Fibroblast of skin of left quadriceps (primary cell): ENCODE measurements around the gene RBPJL.
A peak's percentile ranks its signal among the peaks of the same experiment; 100 is the strongest.

ENCODE experiments used
- DNase-seq, 2 experiments: peaks; one replicate each; pipeline ENCODE4 v3.0.0-alpha.2; 2013; ENCODE audit warnings: low read depth in 2 of 2

The RBPJL gene, protein sequence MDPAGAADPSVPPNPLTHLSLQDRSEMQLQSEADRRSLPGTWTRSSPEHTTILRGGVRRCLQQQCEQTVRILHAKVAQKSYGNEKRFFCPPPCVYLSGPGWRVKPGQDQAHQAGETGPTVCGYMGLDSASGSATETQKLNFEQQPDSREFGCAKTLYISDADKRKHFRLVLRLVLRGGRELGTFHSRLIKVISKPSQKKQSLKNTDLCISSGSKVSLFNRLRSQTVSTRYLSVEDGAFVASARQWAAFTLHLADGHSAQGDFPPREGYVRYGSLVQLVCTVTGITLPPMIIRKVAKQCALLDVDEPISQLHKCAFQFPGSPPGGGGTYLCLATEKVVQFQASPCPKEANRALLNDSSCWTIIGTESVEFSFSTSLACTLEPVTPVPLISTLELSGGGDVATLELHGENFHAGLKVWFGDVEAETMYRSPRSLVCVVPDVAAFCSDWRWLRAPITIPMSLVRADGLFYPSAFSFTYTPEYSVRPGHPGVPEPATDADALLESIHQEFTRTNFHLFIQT

DNA sequence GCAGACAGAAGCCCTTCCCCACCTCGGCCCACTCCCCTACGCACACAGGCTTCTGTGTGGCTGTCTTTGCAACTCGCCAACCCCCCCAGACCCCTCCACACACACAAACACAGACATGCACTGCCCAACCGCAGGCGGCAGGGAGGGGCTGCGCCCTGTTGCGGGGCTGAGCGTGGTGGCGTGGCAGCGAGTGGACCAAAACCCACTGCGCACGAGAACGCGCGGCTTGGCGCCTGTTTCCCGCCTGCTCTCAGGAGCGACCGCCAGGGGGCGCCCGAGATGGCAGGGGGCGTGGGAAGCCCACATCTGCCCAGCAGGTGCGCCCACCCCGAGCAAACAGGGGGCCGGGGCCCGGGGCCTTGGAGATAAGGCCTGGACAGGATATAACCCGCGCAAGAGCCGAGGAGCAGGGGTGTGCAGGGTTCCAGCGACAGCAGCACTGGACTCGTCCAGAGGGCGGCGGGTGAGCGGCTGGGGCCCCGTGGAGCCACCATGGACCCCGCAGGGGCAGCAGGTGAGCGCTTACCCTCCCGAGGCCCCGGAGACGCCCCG is at the start of gene RBPJL:
TSS of gene RBPJL (plus strand) at position 410 of the 552 bp plus-strand sequence. CDS start at position 493, 83 bp downstream.
- no peak for DNase-seq

DNA sequence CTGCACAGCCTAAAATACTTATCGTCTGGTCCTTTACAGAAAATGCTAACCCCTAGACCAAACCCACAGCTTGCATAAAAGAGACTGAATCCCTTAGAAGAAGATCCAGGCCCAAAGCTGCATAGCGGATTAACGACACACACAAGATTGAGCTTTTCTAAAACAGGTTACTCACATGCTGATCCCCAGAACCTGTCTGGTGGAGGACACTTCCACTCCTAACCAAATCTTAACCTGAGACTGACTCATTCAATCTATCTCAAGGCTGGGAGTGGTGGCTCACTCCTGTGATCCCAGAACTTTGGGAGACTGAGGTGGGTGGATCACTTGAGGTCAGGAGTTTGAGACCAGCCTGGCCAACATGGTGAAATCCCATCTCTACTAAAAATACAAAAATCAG is 49.5 kb upstream of the RBPJL start:
- no peak for DNase-seq

DNA sequence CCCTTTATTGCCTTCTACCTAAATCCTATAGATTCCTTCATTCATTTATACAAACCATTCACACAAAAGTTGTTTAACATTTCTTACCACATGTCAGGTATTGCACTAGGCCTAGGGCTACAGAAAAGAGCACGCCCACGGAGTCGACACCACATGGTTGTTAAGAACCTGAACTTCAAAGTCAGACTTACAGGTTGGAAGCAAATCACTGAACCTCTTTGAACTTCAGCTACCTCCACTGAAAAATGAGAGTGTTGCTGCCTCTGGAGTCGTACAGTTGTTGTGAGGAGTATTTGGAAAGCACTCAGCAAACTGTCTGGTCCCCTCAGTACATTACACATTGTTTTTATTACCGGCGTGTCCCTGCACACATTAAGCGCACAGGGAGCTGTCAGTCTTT is 48.9 kb upstream of the RBPJL start:
- no peak for DNase-seq

DNA sequence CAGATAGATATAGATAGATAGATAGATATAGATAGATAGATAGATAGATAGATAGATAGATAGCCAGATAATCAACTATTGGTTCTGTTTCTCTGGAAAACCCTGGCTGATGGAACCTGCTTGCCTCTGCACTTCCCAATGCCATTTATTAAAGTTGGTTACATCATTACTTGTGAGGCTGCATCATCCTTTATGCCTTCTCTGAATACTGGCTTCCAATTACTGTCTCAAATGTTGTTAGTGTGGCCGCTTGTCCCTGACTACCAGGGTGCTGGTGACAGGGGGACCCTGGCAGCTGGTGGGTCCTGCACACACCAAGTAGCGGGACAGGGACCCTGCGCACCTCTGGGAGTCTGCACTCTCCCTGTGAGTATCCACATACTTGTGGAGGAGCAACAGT is 48.4 kb upstream of the RBPJL start:
- DNase-seq = no peak

DNA sequence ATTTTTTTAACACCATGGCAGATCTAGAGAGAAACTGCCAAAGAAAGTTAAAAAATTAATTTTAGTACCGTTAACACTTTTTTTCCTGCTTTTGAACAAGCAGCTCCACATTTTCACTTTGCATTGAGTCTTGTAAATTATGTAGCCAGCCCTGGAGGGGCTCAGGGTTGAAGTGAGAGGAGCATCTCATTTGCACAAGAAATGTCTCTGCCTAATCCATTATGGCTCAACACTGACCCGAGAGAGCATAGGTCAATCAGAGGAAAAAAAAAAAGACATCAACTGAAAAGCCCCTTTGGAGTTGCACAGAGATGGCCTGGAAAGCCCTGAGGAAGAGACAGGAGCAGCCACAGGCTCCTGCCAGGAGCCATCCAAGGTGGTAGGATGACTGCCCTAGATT is 48.0 kb upstream of the RBPJL start:
- no peak for DNase-seq

DNA sequence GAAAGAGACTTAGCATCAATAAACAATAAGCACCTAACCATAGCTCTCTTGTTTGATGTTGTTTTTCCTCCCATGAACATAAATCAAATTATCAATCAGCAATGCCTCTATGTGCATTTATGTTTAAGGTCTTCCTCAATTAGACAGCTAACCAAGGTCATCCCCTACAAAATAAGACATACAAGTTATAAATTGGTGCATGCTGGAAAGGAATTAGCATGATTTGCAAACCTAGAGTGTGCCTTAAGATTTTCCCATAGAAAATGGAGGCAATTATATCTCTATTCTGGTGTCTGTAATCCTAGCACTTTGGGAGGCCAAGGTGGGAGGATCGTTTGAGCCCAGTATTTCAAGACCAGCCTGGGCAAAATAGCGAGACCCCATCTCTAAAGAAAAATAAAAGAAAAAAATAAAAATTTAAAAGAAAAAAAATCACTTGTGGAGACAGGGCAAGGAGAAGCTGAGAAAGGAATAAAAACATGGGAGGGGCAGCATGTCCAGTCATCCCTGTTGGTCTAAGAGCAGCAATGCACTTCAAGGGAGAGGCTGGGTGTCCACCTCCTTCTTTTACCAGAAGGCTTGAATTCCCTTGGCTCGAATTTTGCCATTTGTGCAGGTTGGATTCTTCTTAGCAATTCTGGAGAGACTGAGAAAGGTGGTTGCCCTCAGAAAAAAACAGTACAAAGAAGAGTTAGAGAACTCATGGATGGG is 42.9 kb upstream of the RBPJL start:
- DNase-seq = no peak

DNA sequence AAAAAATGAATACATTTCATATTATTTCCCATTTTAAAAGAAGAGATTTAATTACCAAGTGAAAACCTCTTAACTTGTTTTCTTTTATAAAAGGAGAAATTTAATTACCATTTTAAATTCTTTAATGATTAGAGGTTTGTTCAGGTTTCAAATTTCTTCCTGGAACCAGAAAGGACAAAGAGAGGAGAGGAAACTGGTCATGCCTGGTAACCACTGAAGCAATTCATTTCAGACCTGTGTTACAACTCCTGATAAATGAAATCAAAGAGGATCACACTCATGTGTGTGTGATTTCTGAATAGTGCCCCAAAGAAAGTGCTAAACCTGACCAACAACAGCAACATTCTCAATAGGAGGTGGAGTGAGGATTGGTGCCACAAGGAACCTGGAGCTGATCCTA is 39.7 kb upstream of the RBPJL start:
- no peak for DNase-seq

DNA sequence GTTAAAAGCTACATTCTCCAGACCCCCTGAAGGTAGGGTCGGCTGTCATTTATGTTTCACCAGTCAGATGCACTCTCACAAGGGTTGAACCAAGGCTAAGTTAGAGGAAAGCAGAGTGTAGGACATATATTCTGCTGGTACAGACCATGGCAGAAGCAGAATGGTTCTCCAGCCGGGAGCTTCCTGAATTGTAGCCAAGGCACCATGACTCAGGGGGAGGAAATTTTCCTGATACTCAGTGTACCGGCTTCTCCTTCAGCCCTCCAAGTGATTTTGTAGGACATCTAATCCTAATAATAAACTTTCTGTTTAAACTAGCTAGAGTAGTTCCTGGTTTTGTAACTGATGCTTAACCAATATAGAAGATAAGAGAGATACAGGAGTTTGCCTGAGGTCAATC is 38.1 kb upstream of the RBPJL start:
- DNase-seq = no peak

DNA sequence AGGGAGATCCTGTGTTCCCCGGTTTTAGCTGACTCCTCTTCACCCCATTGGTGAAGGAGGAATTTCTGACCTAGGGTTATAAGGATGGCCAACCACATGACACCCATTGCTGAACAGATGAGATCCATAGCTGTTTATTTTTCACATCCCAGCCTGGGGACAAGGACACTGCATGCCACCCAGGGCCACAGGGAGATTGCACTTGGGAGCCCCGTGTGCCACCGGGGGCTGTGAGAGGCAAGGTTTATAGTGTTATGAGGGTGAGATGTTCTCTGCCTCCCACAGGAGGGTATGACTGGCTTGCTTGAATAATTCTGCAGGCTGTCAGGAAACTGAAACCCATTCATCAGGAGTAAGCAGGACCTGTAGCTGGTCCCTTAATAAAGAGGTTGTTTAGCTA is 37.6 kb upstream of the RBPJL start:
- no peak for DNase-seq

DNA sequence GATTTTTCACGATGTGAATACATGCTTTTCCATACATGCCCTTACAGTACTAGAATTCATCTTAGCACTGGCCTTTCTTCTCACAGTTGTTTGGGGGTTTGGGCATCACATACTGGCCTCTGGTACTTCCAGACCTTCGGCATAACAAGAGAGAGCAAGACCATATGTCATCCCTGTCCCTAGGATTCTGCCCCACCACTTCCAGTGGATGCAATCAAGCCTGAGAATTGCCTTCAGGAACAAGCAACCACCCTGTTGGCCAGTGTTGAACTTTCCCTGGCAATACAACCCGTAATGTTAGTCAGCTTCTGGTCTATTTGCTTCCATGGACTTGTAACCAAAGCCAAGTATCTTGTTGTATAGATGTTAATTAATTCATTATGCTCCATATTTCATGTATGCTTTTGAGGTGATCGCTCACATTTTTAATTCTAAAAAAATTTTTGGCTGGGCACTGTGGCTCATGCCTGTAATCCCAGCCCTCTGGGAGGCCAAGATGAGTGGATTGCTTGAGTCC is 36.8 kb upstream of the RBPJL start:
- DNase-seq = no peak

DNA sequence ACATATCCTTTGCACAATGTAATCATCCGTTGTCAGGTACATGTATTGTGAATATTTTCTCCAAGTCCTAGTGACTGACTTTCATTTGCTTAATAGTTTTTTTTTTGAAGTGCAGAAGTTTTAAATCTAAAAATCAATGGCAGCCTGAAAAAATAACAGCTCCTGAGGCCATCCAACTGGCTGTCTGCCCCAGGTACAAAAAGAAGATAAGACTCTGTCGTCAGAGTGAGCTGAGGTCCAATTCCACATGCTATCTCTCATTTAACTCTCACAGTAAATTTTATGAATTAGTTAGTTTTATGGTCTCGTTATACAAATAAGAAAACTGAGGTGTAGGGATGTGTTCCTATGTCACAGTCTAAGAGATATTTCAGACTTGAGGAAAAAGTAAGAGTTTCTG is 31.3 kb upstream of the RBPJL start:
- DNase-seq = no peak

DNA sequence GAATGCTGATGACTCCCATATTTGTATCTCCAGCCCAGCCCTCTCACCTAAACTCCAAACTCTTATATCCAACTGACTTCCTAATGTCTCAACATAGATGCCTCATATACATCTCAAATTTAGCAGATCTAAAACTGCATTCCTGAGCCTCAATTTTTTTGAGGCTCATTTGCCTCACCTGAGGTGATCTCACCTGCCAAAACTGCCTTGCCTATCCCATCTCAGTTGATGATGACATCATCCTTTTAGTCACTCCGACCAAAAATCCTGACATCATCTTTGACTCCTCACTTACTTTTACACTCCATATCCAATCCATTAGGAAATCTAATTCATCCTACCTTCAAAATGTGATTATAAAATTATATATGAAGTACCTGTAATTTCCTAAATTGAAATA is 26.6 kb upstream of the RBPJL start:
- no peak for DNase-seq

DNA sequence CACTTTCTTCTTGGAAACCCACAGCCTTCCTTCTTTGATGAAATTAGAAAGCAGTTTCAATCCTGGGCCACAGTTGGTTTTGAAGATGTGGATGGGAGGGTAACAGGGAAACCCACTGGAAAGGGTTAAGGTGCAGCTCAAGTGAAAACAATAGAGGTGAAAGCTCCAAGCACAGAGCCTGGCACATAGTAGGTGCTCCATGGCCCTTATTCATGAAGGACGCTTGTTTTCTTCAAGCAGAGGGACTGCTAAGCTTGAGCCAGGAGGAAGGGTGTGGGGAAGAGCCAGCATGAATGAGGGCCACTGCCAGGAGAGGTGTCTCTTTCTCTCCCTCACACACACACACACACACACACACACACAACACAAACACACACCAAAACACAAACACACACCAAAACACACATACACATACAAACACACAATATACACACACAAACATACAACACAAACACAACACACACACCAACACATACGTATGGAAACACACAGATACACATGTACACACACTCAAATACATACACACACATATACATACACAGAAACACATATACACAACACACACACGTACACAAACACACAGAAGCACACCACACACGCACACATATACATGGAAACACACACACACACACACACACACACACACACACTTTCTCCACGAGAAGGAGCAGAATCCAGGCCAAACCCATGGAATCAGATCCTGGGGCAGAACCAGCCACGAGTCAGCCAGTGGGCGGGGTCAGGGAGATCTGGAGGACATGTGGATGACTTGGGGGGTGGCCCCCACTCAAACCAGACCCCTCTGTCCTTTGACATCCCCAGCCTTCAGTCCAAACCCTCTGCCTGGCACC is 23.7 kb upstream of the RBPJL start:
- no peak for DNase-seq

DNA sequence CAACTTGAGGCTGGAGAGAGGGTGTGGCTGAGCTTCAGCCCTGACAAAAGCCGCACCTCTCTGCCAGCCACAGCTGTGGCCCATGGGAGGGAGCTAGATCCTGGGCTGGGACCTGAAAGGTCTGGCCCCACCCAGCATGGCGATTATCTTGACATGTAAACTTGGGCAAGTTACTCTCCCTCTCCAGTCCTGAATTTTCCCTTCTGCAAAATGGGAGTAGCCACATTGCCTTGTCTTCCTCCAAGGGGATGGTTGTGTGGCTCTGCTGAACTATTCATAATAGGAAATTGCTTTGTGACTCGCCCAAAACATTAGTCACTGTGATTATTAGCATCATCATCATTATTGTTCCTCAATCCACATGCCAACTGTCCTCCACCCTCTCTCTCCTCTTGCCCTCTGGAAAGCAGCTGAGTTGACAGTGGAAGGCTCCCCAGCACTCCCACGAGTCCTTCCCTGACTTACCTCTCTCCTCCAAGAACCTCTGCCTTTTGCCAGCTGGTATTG is 23.0 kb upstream of the RBPJL start:
- no peak for DNase-seq

DNA sequence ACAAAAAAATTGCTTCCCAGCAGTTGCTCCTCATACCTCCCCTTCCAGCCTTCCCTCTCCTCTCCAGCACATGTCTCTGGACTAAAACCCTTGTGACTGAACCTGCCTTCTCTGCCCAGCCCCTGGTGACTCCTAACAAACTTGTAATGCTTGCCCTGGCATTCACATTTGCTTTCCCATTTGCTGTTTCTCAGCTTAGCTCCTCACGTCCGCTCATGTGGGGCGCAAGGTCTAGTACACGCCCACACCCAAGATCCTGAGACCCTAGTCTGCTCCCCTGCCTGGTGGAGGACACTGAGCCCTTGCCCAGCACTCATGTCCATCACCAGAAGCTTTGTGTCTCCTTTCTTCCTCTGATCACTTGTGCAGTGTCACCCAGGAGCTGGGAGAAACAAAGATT is 18.3 kb upstream of the RBPJL start:
- DNase-seq = no peak

DNA sequence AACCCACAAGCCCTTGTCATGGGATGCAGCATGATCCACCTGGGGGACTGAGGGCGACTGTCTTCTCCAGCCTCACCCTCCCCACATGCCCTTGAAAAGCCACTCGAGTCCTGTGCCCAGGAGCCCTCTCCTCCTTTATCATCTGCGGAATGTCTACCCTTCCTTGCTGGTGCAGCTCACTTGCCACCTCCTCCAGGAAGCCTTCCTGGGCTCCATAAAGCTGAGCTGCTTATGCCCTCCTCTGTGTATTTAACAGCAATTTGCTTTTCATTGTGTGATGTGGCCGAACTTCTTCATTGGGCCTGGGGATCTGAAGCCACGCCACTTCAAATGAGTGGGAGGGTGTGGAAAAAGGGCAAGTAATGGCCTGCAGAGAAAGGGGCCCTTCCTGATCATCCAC is 17.8 kb upstream of the RBPJL start:
- DNase-seq = no peak

DNA sequence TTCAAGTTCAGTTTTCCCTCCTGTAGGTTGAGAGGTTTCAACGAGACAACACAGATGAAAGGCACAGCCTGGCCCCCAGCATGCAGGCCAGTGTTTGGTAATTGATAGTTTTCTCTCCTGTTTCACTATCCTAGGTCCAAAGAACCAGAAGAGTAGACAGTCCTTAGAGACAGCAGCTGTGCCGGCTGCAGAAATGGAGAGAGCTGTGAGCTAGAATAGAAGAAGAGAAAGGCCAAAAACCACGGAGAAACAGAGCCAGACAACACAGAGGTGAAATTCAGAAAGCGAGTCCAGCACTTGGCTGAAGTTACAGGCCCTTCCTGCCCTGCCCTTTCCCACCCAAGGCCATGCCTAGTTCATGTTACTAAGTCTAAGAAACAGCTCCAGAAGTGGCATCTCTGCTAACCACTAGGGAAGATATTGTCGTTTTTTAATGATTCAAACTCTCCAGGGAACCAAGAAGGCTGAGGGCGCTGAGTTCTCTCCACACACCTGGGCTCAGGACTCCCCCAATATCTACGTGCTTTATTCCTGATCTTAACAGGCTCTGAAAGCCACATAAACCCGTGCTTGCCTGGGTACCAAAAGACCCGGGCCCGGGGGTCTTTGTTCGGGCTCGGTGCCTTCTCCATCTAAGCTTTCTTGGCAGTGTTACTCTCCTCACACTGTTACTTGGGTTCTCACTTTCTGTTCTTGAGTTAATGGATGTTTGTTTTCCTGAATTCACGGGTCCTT is 16.5 kb upstream of the RBPJL start:
- DNase-seq = no peak

DNA sequence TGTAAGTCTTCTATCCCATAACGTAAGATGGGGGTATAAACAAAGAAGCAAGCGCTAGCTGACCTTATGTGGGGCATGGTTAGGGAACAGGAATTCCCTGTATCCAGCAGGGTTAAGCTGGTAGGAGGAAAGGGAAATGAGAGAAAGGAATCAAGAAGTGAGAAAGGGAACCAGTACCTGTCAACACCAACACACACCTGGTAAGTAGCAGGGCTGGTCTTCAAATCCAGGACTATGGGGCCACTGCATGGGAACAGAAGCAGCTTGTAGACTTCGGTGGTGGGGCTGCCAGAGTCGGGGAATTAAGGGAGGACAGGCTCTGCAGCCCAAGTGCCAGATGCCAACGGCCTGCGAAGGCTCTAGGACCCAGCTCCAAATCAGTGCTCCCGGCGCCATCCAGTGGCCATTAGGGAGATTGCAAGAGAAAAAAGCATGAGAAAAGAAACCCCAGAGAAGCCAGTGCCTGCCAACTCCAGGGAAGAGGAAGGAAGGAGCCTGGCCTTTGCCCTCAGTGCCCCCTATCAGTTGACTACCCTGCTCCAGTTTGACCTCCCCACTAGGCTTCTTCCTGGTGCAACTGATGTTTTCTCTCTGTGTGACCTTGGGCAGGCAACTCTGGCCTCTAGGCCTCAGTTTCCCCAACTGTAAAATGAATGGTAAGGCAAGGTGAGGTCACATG is 15.8 kb upstream of the RBPJL start:
- DNase-seq = peak; percentile 42 to 44

DNA sequence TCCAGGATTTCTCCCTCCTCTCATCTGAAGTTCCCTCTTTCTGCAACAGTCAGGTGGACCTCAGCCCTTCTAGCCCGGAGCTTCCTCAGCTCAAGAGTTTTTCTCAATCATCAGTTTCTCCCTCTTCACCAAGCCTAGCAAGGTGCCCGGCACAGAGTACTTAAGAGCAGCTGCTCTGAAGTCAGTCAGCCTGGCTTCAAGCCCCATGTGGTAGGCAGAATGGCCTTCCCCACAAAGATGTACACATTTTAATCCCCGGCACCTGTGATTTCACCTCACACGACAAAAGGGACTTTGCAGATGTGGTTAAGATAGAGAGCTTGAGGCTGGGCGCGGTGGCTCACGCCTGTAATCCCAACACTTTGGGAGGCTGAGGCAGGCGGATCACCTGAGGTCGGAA is 15.1 kb upstream of the RBPJL start:
- no peak for DNase-seq

DNA sequence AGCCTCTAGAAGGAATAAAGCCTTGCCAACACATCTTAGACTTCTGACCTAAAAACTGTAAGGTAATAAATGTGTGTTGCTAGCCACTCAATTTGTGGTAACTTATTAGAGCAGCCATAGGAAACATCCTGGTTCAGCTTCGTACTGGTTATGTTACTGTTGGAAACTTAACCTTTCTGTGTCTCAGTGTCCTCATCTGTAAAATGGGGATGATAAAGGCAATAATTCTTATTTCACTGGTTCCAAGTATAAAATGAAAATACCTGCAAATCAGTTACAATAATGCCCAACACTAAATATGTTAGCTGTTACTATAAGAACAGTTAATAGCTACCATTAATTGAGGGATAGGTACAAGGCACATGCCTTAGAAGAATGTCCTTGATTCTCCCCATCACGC is 14.3 kb upstream of the RBPJL start:
- DNase-seq = no peak
